H1 (cell line): Measurements from ENCODE around the gene VEZT. TPM values are rescaled to one million over a fixed set of nuclear protein-coding genes. Genes with fewer than 3 reads are reported as not detected.

Experiments
- RBBP5 ChIP-seq: IDR thresholded peaks from 2 replicates; pipeline ENCODE4 v1.7.1; 2012; ENCODE audit warnings: low read depth, mild to moderate bottlenecking, inconsistent platforms, low read length, moderate library complexity, borderline replicate concordance
- SP1 ChIP-seq: IDR thresholded peaks from 2 replicates; pipeline ENCODE4 v1.6.1; 2011; ENCODE audit warnings: low read depth, low read length
- polyA plus RNA-seq, 7 experiments: library from polyadenylated mRNA; depleted of rRNA in 3 of 7; stranded (reverse) in 5 of 7; unstranded in 2 of 7; fragments of >200 nt in 5 of 7; fragments of 200-250 nt in 2 of 7; gene quantifications; 1 replicate in 5 of 7; 2 replicates in 1 of 7; 4 replicates in 1 of 7; pipeline versions ENCODE4 v1.2.1 to v1.2.3, GENCODE V29; 2011 to 2013; ENCODE audit warnings: missing spikeins in 2 of 7, mixed read lengths in 2 of 7
- total RNA-seq: library from RNA; stranded (reverse); fragmentation: NEBNext Ultra II Directional; extraction: Animal tissue kit (Norgen Biotek cat#: 25700); gene quantifications from 2 replicates; pipeline ENCODE4 v1.2.1, GENCODE V29; 2021

VEZT gene
- total and polyA plus RNA-seq, 2 of the 8 experiments (the other 6 are each of a cell fraction or from before 2014, with no cell fraction given), result 44.0 to 56.1 TPM

- TF ChIP-seq RBBP5 (no peak), SP1 (no peak)
- TF ChIP-seq, all 59 proteins: peak for 0
Measured at GRCh38 chr12:95191060-95191696, 26.4 kb upstream of the VEZT start (continued).
